Progenitor cell of endocrine pancreas (in vitro differentiated cells): ENCODE results near the gene RGS3. TPM values are rescaled to one million over a fixed set of nuclear protein-coding genes. Genes with fewer than 3 reads are reported as not detected.

Source experiments
- DNase-seq: peaks from one replicate; pipeline ENCODE4 v3.0.0; 2021; ENCODE audit warnings: low spot score; ENCODE audit not compliant: unreplicated experiment
- H3K27ac Mint-ChIP-seq: 2 replicates; pipeline ENCODE4 v1.8.0; 2021; ENCODE audit warnings: mild to moderate bottlenecking, moderate library complexity, mixed read lengths
- H3K27me3 Mint-ChIP-seq: 2 replicates; pipeline ENCODE4 v1.8.0; 2021; ENCODE audit warnings: mixed read lengths
- H3K36me3 Mint-ChIP-seq: 2 replicates; pipeline ENCODE4 v1.8.0; 2022; ENCODE audit warnings: mixed read lengths; ENCODE audit not compliant: insufficient read depth
- H3K4me1 Mint-ChIP-seq: 2 replicates; pipeline ENCODE4 v1.8.0; 2021; ENCODE audit warnings: low read depth, mixed read lengths
- H3K4me3 Mint-ChIP-seq: 2 replicates; pipeline ENCODE4 v1.8.0; 2021; ENCODE audit warnings: low read depth, mild to moderate bottlenecking, moderate library complexity, mixed read lengths
- H3K9me3 Mint-ChIP-seq: 2 replicates; pipeline ENCODE4 v1.8.0; 2021; ENCODE audit warnings: low read depth, mixed read lengths
- total RNA-seq: library from RNA; stranded (reverse); gene quantifications from 2 replicates; pipeline ENCODE4 v1.2.1, GENCODE V29; 2021
- TF ChIP-seq, protein P1 (sequence below): fragments of 200-600 bp; sonication (generic); IDR thresholded peaks from one replicate; pipeline ENCODE4 v1.5.0; 2021; ENCODE audit warnings: antibody characterized with exemption, mild to moderate bottlenecking; ENCODE audit not compliant: unreplicated experiment

RGS3 gene
- total RNA-seq, 1 donor from 2014 or later, result 39.3 TPM

DNA sequence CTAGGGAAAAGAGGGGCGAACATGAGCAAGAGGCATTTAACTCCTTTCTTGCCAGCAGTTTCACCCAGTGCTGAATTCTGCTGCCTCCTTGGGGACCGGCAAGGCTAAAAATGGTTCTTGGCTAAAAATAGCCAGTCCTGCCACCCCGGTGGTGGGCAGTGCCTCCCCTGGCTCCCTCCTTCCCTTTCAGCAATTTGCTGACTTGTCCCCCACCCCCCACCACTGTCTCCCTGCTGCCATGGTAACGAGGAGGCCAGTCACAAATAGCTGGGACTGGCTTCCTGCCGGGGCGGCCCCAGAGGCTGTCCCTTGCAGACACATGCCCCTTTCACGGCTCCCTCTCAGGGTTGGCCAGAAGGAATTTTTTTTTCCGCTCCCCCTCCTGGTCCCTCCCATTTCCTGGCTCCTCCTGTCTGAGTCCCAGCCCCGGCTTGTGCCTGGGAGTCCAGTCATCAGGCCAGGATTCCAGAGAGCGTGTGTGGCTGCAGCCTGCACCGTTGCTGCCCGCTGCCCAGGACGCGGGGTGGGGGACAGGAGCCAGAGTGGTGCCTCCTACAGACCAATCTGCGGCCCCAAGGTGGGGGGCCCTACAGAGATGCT is 130.3 kb downstream of the RGS3 start:
- TF ChIP-seq, protein P1, sequence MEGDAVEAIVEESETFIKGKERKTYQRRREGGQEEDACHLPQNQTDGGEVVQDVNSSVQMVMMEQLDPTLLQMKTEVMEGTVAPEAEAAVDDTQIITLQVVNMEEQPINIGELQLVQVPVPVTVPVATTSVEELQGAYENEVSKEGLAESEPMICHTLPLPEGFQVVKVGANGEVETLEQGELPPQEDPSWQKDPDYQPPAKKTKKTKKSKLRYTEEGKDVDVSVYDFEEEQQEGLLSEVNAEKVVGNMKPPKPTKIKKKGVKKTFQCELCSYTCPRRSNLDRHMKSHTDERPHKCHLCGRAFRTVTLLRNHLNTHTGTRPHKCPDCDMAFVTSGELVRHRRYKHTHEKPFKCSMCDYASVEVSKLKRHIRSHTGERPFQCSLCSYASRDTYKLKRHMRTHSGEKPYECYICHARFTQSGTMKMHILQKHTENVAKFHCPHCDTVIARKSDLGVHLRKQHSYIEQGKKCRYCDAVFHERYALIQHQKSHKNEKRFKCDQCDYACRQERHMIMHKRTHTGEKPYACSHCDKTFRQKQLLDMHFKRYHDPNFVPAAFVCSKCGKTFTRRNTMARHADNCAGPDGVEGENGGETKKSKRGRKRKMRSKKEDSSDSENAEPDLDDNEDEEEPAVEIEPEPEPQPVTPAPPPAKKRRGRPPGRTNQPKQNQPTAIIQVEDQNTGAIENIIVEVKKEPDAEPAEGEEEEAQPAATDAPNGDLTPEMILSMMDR, result peak; percentile 6
- Mint-ChIP-seq H3K27me3 (no peaks in the 10 kb centered on the region), H3K36me3 (peaks cover 11% of the 10 kb centered on the region), H3K4me3 (peak overlapping the region; percentile 92), H3K9me3 (no peaks in the 10 kb centered on the region), H3K4me1 (peaks cover 28% of the 10 kb centered on the region), H3K27ac (peak overlapping the region; percentile 90)
- DNase-seq, result peak; percentile 77

DNA sequence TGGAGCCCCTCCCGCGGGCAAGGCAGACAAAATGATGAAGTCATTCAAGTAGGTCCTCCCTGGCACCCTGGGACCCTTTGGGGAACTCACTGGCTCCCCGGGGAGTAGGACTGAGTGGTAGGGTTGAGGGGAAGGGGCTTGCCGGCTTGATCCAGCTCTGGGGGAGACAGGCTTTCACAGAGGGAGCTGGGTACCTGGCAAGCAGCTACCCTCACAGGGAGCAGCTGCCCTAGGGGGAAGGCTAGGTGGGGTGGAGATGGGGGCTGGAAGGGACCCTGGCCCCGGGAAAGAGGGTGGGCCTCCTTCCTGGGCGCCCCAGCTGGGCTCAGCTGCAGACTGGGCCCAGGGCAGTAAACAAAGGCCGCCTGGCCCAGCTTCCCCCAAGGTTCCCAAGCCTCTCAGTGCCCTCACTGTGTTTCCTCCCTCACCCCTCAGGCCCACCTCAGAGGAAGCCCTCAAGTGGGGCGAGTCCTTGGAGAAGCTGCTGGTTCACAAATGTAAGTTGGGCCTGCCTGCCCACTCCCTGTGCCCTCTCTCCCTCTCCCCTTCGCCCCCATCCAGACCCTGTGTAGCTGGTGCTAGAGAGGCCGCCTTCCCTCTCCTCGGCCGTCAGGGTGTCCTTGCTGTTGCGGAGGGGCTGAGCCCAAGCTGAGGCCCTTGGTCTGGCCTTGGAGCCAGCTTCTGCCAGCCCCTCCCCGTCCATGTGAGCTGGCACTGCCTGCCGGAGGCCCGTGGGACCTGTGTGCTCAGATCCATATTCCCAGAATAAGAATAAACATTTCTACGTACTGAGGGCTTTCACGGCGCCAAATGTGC is 131.2 kb downstream of the RGS3 start:
- no peaks in the 10 kb centered on the region for H3K27me3 Mint-ChIP-seq

DNA sequence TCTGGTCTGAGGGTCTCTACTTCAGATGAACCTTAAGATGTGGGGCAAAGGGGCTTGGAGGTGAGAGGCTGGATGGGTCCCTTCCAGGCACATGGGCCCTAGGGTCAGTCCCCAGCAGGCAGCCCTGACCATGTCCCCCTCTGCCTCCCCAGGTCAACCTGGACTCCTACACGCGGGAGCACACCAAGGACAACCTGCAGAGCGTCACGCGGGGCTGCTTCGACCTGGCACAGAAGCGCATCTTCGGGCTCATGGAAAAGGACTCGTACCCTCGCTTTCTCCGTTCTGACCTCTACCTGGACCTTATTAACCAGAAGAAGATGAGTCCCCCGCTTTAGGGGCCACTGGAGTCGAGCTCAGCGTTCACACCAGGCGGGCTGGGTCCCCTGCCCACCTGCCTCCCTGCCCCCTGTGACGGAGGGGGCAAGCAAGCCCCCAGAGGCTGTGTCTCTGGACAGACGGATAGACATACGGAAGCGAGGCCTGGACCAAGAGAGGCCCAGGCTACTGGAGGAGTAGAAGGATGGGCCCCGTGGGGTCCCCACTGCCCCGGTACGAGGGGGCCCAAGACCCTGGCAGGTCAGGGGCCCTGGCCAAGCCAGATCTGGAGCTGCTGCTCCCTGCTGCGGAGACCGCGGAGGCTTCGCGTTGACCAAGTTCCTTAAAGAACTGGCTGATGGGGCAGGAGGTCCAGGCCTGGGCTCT is 133.2 kb downstream of the RGS3 start:
- H3K36me3 Mint-ChIP-seq, result peaks cover 11% of the 10 kb centered on the region
- H3K27ac Mint-ChIP-seq, result no peak overlapping the region
- H3K27me3 Mint-ChIP-seq, result no peaks in the 10 kb centered on the region
- DNase-seq, result no peak
- H3K4me1 Mint-ChIP-seq, result peaks cover 30% of the 10 kb centered on the region
- TF ChIP-seq, protein P1, result no peak
- H3K4me3 Mint-ChIP-seq, result peak overlapping the region; percentile 92
- H3K9me3 Mint-ChIP-seq, result no peaks in the 10 kb centered on the region

More for the DNA sequence above, 131.2 kb downstream of the RGS3 start:
- Mint-ChIP-seq H3K4me3 (peak overlapping the region; percentile 92), H3K36me3 (peaks cover 11% of the 10 kb centered on the region), H3K4me1 (peaks cover 28% of the 10 kb centered on the region), H3K27ac (peak overlapping the region; percentile 90), H3K9me3 (no peaks in the 10 kb centered on the region)
- TF ChIP-seq, protein P1, result no peak
- DNase-seq, result no peak

DNA sequence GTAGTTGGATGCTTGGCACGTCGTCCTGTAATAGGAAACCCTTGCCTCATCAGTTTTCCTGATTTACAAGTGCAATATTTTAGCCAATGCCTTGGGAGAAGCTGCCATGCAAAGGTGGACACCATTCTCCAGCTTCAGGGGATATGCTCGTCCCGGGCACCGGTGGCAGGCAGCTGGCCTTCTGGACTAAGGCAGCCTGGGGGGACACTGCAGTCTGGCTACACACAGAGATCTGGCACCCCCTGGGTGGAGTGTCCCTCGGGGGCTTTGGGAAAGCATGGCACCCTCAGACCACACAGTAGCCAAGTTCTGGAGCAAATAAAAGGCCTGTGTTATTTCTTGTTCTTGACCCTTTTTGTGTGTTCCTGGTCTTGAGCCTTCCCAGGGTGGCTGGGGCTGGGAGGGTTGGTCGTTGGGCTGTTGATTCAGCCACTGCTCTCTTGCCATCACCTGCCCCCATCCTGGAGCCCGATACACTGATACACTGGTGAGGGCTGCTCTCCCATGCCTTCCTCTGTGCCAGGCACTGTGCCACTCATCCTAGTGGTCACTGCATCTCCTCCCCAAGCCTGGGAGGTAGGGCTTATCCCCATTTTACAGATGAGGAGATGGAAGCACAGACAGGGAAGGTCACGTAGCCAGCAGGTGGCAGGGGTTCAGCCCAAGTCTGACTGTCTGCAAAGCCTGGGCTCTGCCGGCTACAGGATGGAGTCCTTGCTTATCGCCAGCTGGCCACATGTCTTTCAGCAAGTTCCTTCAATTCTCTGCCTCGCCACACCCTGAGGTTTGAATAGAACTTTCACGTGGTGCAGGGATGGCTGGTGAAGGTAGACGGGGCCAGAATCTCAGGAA is 134.1 kb downstream of the RGS3 start:
- peaks cover 35% of the 10 kb centered on the region for H3K4me1 Mint-ChIP-seq
- peaks cover 11% of the 10 kb centered on the region for H3K36me3 Mint-ChIP-seq
- no peaks in the 10 kb centered on the region for H3K27me3 Mint-ChIP-seq
- TF ChIP-seq, protein P1, result no peak
- DNase-seq, result no peak
- H3K27ac Mint-ChIP-seq, result no peak overlapping the region
- H3K4me3 Mint-ChIP-seq, result no peak overlapping the region
- H3K9me3 Mint-ChIP-seq, result no peaks in the 10 kb centered on the region
